ENCODE data around the gene ZNF512.

- TF ChIP-seq POLR2AphosphoS5 (IDR thresholded peaks at IDR 0.05): no peak
- TF ChIP-seq CTCF (IDR thresholded peaks at IDR 0.05): no peak
Measured at GRCh38 chr2:27638037-27638637, 55.3 kb downstream of the ZNF512 start.
